ENCODE measurements around the gene TSPAN33.

DNA sequence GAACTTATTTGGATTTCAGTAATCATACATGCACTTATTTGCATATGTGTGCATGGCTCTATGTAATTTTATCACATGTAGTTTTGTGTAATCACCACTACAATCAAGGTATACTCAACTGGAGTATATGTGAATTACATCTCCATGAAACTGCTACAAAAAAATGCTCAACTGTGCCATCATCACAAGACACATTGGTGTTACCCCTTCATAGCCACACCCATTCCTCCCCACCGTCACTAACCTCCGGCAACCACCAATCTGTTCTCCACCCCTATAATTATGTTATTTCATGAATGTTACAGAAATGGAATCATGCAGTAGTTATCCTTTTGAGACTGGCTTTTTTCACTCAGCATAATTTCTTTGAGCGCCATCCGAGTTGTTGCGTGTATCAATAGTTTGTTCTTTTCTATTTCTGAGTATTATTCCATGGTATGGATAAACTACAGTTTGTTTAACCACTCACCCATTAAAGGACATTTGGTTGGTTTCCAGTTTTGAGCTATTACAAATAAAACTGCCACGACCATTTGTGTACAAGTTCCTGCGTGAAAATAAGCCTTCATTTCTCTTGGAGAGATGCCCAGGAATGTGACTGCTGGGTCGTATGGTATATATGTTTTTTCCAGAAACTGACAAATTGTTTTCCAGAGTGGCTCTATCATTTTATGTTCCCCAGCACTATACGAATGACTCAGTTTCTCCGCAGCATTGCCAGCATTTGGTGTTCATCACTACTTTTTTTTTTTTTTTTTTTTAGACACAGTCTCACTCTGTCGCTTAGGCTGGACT is 32.6 kb downstream of the TSPAN33 start:
- TF ChIP-seq POLR2AphosphoS5 (IDR thresholded peaks at IDR 0.05; ENCODE audit: borderline replicate concordance, low read depth, low read length) (no peak), EZH2 (IDR thresholded peaks at IDR 0.05) (no peak), FOXP2 (optimal IDR thresholded peaks at IDR 0.05; ENCODE audit: control extremely low read depth, extremely low read length, insufficient read depth) (no peak)
